GM19193 (cell line): ENCODE measurements around the gene CYBRD1.

Experiments used
- POLR2A ChIP-seq: IDR thresholded peaks from 4 replicates; pipeline ENCODE4 v1.6.1; 2011; ENCODE audit not compliant: insufficient read depth, insufficient read length; ENCODE audit errors: extremely low read depth

CYBRD1 gene

DNA sequence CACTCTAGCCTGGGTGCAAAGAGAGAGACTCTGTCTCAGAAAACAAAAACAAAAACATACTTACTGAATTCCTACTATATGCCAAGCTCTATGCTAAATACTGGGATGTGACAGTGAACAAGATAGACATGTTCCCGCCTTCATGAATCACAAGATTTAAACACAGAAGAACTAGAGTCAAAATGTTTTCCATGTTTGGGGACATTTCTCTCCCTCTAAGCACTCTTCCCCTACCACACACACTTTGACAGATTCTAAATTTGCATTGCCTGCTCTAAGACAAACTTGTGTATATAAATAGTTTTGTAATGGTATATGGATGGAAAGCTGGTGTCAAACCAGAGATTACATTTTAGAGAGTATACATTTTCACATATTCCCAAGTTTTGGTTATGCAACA is 11.1 kb downstream of the CYBRD1 start:
- TF ChIP-seq POLR2A = no peak

DNA sequence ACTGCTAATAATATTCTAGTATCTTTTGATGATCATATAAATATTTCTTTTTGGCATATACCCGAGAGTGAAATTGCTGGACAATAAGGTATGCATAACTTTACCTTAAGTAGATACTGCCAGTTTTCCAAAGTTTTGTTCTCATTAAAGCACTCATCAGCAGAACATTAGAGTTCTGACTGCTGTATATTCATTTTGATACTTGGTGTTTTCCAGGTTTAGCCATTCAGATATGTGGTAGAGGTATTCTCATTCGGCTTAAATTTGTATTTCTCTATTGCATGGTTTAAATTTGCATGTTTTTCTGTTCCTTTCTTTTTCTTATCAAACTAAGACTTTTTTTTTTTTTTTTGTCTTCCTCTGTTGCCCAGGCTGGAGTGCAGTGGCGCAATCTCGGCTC is 18.2 kb downstream of the CYBRD1 start:
- TF ChIP-seq POLR2A = no peak

DNA sequence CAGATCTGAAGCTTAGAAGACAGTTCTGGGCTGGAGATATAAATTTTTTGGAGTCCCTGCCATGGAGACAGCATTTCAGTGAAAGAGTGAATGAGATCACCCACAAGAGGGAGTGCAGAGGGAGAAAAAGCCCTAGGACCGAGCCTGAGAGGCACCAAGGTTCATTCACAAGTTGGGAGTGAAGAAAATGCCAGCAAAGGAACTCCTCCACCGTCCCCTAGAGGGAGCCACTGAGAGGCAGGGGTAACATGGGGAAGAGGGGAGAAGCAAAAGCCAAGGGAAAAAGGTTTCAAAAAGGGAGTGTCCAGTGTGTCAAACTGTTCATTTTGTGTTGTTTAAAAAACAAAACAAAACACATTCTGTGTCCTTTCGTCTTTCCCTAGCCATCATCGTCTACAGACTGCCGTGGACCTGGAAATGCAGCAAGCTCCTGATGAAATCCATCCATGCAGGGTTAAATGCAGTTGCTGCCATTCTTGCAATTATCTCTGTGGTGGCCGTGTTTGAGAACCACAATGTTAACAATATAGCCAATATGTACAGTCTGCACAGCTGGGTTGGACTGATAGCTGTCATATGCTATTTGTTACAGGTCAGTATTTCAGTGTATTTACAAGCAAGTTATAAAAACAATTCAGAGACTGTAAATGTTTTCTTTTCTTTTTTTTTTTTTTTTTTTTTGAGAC is 19.1 kb downstream of the CYBRD1 start:
- no peak for TF ChIP-seq POLR2A

DNA sequence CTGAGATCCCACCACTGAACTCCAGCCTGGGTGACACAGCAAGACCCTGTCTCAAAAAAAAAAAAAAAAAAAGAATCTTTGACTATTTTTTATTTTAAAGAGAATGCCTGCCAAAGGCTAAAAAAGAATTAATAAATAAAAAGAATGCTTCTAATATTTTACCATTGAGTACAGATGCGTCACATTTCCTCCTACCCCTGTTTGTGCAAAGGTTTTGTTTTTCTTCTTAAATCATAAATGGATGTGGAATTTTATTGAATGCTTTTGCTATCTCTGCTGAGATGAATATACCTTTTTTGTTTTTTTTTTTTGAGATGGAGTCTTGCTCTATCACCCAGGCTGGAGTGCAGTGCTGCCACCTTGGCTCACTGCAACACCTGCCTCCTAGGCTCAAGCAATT is 22.8 kb downstream of the CYBRD1 start:
- TF ChIP-seq POLR2A = no peak

DNA sequence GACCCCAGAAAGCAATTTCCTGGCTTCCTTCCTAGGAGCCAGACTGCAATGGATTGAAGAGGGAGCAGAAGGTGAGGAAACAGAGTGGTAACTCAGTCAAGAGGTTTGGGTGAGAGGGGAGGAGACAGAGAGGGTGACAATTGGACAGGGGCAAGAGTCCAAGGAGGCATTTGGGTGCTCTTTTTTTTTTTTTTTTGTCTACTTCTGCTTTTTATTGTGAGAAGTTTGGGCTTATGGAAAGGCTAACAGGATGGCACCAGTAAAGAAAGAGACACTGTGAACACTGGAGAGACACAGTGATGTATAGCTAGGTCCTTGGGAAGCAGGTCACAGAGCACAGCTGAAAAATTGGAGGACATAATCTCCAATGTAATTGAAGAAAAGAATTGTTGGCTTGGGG is 25.0 kb downstream of the CYBRD1 start:
- no peak for TF ChIP-seq POLR2A

DNA sequence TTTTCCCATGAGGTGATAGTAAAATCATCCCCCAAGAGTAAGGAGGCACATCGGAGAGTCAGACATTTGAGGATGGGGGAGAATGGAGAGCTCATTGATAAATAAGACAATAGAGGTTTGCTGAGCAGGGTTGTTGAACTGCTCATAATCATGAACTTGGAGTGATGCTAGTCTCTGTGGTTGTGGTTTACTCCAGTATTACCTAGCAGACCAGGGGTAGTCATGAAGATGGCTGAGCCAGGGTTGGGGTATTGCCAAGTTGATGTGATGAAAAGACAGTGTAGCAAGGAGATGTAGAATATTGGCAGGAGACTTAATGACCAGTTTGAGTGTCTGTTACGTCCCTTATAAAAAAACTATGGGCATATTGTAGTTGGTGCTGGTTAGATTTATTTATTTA is 25.4 kb downstream of the CYBRD1 start:
- no peak for TF ChIP-seq POLR2A

DNA sequence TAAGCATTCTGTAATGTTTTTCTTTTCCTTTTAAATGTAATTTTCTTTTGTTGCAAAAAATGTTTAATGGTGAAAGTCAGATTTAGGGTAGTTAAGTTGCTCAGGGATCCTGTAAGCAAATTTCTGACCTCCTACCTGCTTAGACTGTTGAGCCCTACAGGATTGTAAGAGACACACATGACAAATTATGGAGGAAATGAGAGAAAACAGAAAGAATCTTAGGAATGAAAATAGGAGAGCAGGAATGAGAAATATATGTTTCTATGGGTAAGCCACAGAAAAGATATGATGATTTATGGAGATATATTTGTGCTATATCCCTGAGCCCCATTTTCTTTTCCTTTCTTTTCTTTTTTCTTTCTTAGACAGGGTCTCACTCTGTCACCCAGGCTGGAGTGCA is 28.3 kb downstream of the CYBRD1 start:
- no peak for TF ChIP-seq POLR2A

DNA sequence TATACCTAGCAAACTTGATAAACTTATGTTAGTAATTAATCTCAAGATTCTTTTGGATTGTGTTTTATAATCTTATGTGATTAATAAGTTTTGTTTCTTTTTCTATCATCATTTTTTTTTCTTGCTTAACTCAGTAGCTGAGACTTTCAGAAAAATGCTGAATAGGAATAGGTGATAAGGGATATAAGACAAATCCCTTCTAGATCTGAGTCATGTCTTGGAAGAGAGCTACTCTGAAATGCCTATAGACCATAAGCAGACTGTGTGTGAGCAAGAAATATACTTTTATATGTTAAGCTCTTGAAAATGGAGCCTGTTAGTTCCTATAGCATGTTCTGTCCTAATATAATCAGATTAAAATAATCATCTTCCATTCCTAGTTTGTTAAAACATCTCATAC is 29.6 kb downstream of the CYBRD1 start:
- no peak for TF ChIP-seq POLR2A

DNA sequence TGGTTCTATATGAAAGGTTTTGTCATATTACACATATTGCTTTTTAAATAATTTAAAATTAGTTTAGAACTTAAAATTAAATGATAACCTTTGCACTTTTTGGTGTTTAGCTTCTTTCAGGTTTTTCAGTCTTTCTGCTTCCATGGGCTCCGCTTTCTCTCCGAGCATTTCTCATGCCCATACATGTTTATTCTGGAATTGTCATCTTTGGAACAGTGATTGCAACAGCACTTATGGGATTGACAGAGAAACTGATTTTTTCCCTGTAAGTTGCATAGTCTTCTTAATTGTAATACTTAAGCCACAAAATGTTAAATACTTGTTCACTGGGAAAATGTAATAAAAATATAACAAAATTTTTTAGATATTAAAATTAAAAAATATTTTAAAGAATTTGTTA is 31.0 kb downstream of the CYBRD1 start:
- TF ChIP-seq POLR2A = no peak

DNA sequence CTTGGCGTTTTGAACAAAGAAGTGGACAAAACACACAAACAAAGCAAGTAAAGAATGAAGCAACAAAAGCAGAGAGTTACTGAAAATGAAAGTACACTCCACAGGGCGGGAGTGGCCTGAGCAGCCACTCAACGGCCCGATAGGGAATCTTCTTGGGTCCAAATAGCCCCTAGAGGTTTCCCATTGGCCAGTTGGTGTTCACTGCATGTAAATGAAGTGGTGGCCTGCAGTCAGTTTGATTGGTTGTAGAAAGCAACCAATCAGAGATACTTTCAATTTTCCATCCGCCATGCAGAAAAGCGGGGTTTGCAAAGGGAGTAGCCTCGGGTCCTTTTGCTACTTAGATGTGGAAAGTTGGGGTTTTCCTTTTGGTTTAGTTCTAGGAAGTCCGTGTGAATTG is 31.6 kb downstream of the CYBRD1 start:
- no peak for TF ChIP-seq POLR2A

DNA sequence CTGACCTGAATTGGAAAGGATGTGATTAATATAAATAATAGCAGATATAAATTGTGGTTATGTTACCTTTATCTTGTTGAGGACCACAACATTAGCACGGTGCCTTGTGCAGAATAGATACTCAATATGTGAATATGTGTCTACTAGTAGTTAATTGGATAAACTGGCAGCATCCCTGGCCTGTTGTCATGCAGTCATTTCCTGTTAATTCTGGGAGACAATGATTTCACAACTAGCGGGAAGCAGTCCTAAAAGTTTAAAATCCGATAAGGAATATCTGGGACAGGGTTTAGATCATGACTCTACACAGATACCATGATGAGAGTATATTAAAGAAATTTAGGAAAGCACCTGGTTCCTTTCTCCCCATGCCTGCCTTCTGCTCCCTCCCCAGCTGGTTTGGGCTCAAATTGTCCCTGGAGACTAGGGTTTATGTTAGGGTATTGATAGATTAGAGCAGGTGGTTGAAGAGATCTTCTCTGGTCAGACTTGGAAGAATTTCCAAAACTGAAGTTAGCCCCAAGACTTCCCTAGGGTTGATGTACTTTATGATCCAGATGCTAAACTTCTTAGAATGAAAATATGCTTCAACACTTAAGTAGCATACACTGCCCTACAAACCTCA is 32.8 kb downstream of the CYBRD1 start:
- TF ChIP-seq POLR2A = no peak

DNA sequence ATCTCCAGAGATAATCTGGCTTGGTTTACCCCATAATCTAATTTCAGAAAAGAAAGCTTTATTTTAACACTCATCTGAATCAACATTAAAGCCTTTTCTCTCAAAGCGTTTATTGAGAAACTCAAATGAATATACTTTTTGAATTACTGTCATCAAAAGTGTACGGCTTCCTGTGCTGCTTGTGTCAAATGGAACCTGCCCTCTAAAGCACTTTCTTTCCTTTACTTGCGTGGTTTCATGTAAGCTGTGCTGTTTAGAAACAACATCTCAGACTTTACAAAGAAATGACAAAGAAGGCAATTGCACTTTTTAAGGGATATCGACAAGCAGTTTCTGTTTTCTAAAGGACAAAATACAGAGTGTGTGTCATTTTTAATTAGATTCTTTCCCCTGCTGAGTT is 35.1 kb downstream of the CYBRD1 start:
- no peak for TF ChIP-seq POLR2A

DNA sequence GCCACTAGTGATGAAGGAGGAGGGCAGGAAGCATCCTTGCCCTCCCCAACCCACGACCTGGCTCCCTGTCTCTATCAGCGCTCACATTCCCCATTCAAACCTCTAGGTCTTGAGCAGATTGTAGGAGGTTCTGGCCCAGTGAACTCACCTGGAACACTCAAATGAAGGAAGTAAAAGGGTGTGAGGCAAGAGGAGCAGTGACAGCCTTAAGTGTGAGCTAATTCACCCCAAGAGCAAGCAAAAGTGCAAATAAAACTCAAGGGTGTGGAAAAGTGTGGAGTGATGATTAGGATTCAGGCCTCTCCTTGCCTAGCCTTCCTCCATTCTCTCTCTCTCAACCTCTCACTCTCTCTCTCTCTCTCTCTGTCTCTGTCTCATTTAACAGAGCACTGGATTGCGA is 41.0 kb downstream of the CYBRD1 start:
- TF ChIP-seq POLR2A = no peak

DNA sequence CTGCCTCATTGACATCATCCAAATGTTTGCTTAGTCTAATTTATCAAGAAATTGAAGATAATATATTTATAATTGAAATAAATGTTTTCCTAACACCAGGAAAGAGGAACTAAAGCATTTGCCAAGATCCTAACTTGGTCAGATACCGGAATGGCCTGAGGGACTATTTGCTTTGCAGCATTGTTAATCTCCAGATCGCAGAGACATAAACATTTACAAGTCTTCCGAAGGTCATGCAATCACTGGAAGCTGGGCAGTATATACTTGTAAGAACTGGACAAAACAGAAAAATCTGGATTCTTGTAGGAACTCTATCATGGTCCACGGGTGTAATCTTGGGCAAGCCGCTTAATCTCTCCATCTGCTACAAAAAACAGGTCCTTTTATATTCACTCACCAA is 42.2 kb downstream of the CYBRD1 start:
- TF ChIP-seq POLR2A = no peak

DNA sequence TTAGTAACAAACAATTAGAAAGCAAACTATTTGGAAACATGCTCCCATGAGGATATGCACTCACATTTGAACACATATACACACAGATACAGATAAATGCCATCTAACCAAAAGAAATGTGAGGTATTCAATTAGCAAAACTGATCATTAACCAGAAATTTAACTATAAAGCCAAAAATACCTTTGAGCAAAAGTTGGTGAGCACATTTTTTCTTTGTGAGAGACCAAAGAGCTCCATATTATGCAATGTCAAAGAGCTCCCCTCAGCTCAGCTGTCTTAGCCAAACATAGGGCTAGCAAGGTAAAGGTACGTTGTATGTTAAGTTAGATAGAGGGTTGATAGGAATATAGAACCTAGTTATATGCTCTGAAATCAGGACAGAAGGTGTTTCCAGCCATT is 43.8 kb downstream of the CYBRD1 start:
- no peak for TF ChIP-seq POLR2A

DNA sequence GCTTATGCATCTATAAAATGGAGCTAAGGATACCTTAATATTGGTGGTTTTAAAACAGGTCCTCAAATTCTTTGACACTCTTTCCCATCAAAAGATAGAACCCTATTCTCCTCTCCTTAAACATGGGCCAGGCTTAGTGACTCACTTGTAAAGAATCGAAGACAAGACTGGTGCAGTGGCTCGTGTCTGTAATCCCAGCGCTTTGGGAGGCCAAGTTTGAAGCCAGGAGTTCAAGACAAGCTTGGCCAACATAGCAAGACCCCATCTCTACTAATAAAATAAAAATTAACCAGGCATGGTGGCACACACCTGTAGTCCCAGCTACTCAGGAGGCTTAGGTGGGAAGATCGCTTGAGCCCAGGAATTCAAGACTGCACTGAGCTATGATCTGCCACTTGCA is 44.5 kb downstream of the CYBRD1 start:
- TF ChIP-seq POLR2A = no peak

DNA sequence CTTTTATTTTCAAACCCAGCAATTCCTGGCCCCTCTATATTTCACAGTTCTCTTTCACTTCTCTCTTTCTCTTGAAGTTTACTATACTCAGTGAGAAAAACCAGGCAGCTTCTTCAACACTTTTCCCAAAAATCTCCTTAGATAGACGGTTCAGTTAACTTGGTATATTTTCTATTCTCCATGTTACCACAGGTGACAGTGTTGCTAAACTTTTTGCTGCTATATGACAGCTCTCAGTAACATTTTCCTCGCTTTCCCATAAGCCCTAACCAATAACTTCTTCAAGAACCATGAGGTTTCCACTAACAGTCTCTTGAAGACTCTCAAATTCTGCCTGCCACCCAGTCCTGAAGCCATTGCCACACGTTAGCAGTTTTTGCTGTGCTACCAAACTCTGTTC is 45.8 kb downstream of the CYBRD1 start:
- no peak for TF ChIP-seq POLR2A
